ENCODE results near the gene VWA3B.
"Not testable (repeated sequence)": the region's sequence is repeated elsewhere in the genome, so short reads cannot be mapped to it uniquely, and the experiment has no call there.

Gene VWA3B

GRCh38 chr2:98128556-98129109 lies 41.7 kb downstream of the VWA3B start:
- no peak for DNase-seq (ENCODE audit: low read depth in 3 of 3, low spot score in 1 of 3)

GRCh38 chr2:98130073-98130472 lies 43.1 kb downstream of the VWA3B start:
- DNase-seq (ENCODE audit: low read depth in 3 of 3, low spot score in 1 of 3), result not testable (repeated sequence)

- no peak for DNase-seq (ENCODE audit: low read depth in 3 of 3, low spot score in 1 of 3)
Observed at GRCh38 chr2:98134172-98135005, 47.4 kb downstream of the VWA3B start.

GRCh38 chr2:98137196-98137595 lies 50.2 kb downstream of the VWA3B start:
- no peak for DNase-seq (ENCODE audit: low read depth in 3 of 3, low spot score in 1 of 3)

GRCh38 chr2:98138978-98139377 lies 52.0 kb downstream of the VWA3B start:
- not testable (repeated sequence) for DNase-seq (ENCODE audit: low read depth in 3 of 3, low spot score in 1 of 3)

GRCh38 chr2:98140210-98140609 lies 53.2 kb downstream of the VWA3B start:
- no peak for DNase-seq (ENCODE audit: low read depth in 3 of 3, low spot score in 1 of 3)

GRCh38 chr2:98142106-98142791 lies 55.3 kb downstream of the VWA3B start:
- DNase-seq (ENCODE audit: low read depth in 3 of 3, low spot score in 1 of 3), result no peak

- DNase-seq (ENCODE audit: low read depth in 3 of 3, low spot score in 1 of 3), result no peak
Observed at GRCh38 chr2:98145070-98145469, 58.1 kb downstream of the VWA3B start.

- DNase-seq (ENCODE audit: low read depth in 3 of 3, low spot score in 1 of 3), result not testable (repeated sequence)
Observed at GRCh38 chr2:98147900-98148299, 60.9 kb downstream of the VWA3B start.

GRCh38 chr2:98148595-98149332 lies 61.8 kb downstream of the VWA3B start:
- no peak for DNase-seq (ENCODE audit: low read depth in 3 of 3, low spot score in 1 of 3)

GRCh38 chr2:98149333-98149697 lies 62.3 kb downstream of the VWA3B start:
- DNase-seq (ENCODE audit: low read depth in 3 of 3, low spot score in 1 of 3), result no peak

GRCh38 chr2:98153481-98153880 lies 66.5 kb downstream of the VWA3B start:
- no peak for DNase-seq (ENCODE audit: low read depth in 3 of 3, low spot score in 1 of 3)

- DNase-seq (ENCODE audit: low read depth in 3 of 3, low spot score in 1 of 3), result no peak
Observed at GRCh38 chr2:98155291-98155690, 68.3 kb downstream of the VWA3B start.

GRCh38 chr2:98155716-98156115 lies 68.7 kb downstream of the VWA3B start:
- DNase-seq (ENCODE audit: low read depth in 3 of 3, low spot score in 1 of 3), result no peak

GRCh38 chr2:98156304-98156703 lies 69.3 kb downstream of the VWA3B start:
- no peak for DNase-seq (ENCODE audit: low read depth in 3 of 3, low spot score in 1 of 3)

- DNase-seq (ENCODE audit: low read depth in 3 of 3, low spot score in 1 of 3), result no peak
Observed at GRCh38 chr2:98157557-98157956, 70.6 kb downstream of the VWA3B start.

GRCh38 chr2:98158305-98158704 lies 71.3 kb downstream of the VWA3B start:
- no peak for DNase-seq (ENCODE audit: low read depth in 3 of 3, low spot score in 1 of 3)

GRCh38 chr2:98160554-98160953 lies 73.6 kb downstream of the VWA3B start:
- DNase-seq (ENCODE audit: low read depth in 3 of 3, low spot score in 1 of 3), result no peak

- DNase-seq (ENCODE audit: low read depth in 3 of 3, low spot score in 1 of 3), result no peak
Observed at GRCh38 chr2:98161186-98161585, 74.2 kb downstream of the VWA3B start.

GRCh38 chr2:98164256-98164655 lies 77.3 kb downstream of the VWA3B start:
- DNase-seq (ENCODE audit: low read depth in 3 of 3, low spot score in 1 of 3), result no peak

- no peak for DNase-seq (ENCODE audit: low read depth in 3 of 3, low spot score in 1 of 3)
Observed at GRCh38 chr2:98165516-98166071, 78.6 kb downstream of the VWA3B start.

All from stimulated activated CD4-positive, alpha-beta T cell treated with anti-CD3 and anti-CD28 coated beads, TNF-alpha, amount 100 ng/mL, for 1 hour (primary cell).